WERI-Rb-1 (cell line): ENCODE results near the gene EVA1B.

Experiments used
- DNase-seq: peaks from one replicate; pipeline ENCODE4 v3.0.0-alpha.2; 2020
- H3K27ac ChIP-seq: fragments of 250-450 bp; sonication (Bioruptor Pico); 2 replicates; pipeline ENCODE4 v1.5.1; 2020; ENCODE audit warnings: mild to moderate bottlenecking, moderate library complexity
- H3K27me3 ChIP-seq: fragments of 250-450 bp; sonication (Bioruptor Pico); 2 replicates; pipeline ENCODE4 v1.5.1; 2021; ENCODE audit warnings: mild to moderate bottlenecking, low read depth, moderate library complexity; ENCODE audit not compliant: insufficient read depth, severe bottlenecking
- H3K36me3 ChIP-seq: fragments of 250-450 bp; sonication (Bioruptor Pico); 2 replicates; pipeline ENCODE4 v1.5.1; 2020; ENCODE audit warnings: mild to moderate bottlenecking, moderate library complexity
- H3K4me3 ChIP-seq: 2 replicates; pipeline ENCODE4 v1.5.1; 2011; ENCODE audit warnings: low read depth, mild to moderate bottlenecking, control low read depth, low read length
- H3K9me3 ChIP-seq: fragments of 250-450 bp; sonication (Bioruptor Pico); 2 replicates; pipeline ENCODE4 v1.5.1; 2021; ENCODE audit warnings: mild to moderate bottlenecking, moderate library complexity; ENCODE audit not compliant: severe bottlenecking
- TF ChIP-seq, protein P1 (sequence below): IDR thresholded peaks from 2 replicates; pipeline ENCODE4 v1.5.1; 2011; ENCODE audit warnings: low read depth, mild to moderate bottlenecking, control low read depth, inconsistent platforms, low read length

Gene EVA1B

DNA sequence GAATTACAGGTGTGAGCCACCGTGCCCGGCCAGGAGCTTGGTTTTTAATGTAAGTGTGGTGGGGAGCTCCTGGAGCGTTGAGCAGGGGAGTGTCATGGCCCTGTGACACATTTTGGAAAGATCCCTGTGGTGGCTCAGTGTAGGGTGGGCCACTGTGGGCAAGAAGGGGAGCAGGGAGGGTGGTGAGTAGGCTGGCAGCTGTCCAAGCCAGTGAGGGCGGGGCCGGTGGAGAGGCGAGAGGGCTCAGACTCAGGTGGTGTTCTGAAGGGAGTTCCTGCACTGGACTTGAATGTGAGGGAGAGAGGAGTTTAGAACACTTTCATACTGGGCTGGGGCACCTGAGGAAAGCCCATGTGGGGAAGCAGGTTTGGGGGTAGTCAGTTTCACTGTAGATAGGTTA, 3.1 kb upstream of the EVA1B start:
- no peaks in the 10 kb centered on the region for H3K9me3 ChIP-seq
- TF ChIP-seq, protein P1, sequence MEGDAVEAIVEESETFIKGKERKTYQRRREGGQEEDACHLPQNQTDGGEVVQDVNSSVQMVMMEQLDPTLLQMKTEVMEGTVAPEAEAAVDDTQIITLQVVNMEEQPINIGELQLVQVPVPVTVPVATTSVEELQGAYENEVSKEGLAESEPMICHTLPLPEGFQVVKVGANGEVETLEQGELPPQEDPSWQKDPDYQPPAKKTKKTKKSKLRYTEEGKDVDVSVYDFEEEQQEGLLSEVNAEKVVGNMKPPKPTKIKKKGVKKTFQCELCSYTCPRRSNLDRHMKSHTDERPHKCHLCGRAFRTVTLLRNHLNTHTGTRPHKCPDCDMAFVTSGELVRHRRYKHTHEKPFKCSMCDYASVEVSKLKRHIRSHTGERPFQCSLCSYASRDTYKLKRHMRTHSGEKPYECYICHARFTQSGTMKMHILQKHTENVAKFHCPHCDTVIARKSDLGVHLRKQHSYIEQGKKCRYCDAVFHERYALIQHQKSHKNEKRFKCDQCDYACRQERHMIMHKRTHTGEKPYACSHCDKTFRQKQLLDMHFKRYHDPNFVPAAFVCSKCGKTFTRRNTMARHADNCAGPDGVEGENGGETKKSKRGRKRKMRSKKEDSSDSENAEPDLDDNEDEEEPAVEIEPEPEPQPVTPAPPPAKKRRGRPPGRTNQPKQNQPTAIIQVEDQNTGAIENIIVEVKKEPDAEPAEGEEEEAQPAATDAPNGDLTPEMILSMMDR, result no peak

DNA sequence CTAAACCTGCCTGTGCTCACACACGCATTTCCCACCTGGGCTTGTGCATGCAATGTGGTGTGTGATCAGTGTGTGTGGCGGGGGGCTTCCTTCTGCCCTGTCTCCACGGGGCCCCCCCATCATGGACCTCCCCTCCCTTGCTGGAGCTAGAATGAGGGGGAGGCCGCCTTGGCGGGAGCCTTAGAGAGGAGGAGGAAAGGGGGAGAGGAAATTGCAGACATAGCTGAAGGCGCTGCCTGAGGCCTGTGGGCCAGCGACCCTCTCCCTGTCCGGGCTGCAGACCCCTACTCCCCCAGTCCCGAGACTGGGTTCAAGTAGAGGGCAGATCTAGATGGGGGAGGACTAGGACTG, 883 bp upstream of the EVA1B start:
- H3K4me3 ChIP-seq, result no peak overlapping the region
- no peaks in the 10 kb centered on the region for H3K27me3 ChIP-seq
- no peak overlapping the region for H3K27ac ChIP-seq
- TF ChIP-seq, protein P1, result no peak
- no peak for DNase-seq
- H3K9me3 ChIP-seq, result no peaks in the 10 kb centered on the region
- H3K36me3 ChIP-seq, result no peaks in the 10 kb centered on the region

More for the DNA sequence above, 3.1 kb upstream of the EVA1B start:
- no peak overlapping the region for H3K27ac ChIP-seq
- DNase-seq, result no peak
- H3K36me3 ChIP-seq, result no peaks in the 10 kb centered on the region
- no peak overlapping the region for H3K4me3 ChIP-seq
- H3K27me3 ChIP-seq, result no peaks in the 10 kb centered on the region

DNA sequence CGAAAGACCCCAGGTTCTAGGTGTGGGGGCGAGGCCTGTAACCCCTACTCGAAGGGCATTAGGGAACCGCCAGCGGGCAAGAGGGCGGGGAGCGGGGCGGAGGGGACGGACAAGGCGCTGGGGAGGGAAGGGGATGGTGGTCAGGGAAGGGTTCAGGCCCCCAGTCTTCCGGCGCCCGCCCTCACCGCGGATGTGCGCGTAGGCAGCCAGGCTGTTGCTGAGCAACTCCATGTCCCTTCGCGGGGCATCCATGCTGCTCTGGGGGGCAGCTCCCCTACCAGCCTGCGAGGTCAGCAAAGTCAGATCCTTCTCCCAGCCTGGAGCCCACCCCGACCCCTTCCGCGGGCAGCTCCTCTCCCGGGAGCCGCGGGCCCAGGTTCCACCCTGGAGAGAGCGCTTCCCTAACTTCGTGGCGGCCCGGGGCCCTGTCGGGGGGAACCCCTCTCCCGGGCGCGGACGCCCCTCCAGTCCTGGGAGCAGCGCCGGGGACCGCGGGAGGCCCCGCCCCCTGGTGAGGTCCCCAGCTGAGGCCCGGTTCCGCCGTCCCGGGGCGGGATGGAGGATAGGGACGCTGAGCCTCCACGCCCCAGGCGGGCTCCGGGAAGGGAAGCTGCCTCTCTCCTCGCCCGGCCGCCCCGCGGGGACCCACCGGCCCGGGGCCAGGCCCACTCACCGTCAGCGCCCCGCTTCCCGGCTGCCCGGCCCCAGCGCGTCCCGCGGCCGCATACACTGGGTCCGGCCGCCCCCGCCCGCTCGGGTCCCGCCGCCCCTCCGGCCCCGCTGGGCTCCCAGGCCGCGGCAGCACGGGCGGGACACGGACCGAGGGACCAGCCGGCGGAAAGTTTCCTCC, 434 bp downstream of the EVA1B start:
- Histone ChIP-seq H3K27ac (no peak overlapping the region), H3K4me3 (peak overlapping the region; percentile 37), H3K9me3 (no peaks in the 10 kb centered on the region), H3K27me3 (no peaks in the 10 kb centered on the region), H3K36me3 (no peaks in the 10 kb centered on the region)
- DNase-seq, result no peak
- TF ChIP-seq, protein P1, result no peak

DNA sequence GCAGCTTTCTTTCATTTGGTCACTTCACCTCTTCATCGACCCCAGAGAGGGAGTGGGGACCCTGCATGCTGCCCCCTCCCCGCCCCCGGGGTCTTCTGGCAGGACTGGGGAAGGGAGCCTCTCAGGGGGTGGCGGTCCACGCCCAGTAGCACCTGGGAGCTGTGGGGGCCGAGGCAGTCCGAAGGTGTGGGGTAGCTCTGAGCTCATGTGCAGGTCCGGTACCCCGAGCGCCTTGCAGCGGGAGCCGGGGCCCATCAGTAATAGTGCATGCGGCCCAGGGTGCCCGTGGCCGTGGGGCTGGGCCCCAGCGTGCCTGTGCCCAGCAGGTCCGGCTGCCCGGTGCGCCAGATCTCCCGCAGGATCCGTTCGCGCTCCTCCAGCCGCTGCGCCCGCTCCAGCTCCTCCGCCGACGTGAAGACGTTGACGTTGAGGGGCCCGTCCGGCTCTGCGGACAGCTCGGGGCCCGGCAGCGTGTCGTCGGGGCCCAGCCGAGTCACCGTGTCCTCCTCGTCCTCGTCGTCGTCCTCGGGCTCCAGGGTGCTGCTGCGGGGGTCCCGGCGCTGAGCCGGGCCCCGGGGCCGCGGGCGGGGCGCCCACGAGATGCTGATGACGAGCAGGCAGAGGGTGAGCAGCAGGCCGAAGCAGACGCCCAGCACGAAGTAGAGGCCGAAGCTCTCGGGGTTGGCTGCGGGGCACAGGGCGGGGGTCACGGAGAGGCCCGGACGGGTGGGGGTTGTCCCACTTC, 1.2 kb downstream of the EVA1B start:
- no peak for DNase-seq
- no peak overlapping the region for H3K27ac ChIP-seq
- TF ChIP-seq, protein P1, result no peak
- H3K4me3 ChIP-seq, result no peak overlapping the region
- H3K9me3 ChIP-seq, result no peaks in the 10 kb centered on the region
- no peaks in the 10 kb centered on the region for H3K27me3 ChIP-seq
- no peaks in the 10 kb centered on the region for H3K36me3 ChIP-seq

GRCh38 chr1:36321119-36321951, 2.1 kb downstream of the EVA1B start:
- Histone ChIP-seq H3K27ac (no peak overlapping the region), H3K9me3 (no peaks in the 10 kb centered on the region), H3K4me3 (no peak overlapping the region), H3K36me3 (no peaks in the 10 kb centered on the region), H3K27me3 (no peaks in the 10 kb centered on the region)
- TF ChIP-seq, protein P1, result no peak
- no peak for DNase-seq
